SH-SY5Y (cell line): ENCODE data around the gene COLQ.

ENCODE experiments used
- GATA2 ChIP-seq: IDR thresholded peaks from 2 replicates; pipeline ENCODE4 v1.6.1; 2011; ENCODE audit warnings: mild to moderate bottlenecking, low read depth, low read length
- GATA3 ChIP-seq: IDR thresholded peaks from 2 replicates; pipeline ENCODE4 v1.6.1; 2011; ENCODE audit warnings: low read depth, mild to moderate bottlenecking, low read length, moderate library complexity

DNA sequence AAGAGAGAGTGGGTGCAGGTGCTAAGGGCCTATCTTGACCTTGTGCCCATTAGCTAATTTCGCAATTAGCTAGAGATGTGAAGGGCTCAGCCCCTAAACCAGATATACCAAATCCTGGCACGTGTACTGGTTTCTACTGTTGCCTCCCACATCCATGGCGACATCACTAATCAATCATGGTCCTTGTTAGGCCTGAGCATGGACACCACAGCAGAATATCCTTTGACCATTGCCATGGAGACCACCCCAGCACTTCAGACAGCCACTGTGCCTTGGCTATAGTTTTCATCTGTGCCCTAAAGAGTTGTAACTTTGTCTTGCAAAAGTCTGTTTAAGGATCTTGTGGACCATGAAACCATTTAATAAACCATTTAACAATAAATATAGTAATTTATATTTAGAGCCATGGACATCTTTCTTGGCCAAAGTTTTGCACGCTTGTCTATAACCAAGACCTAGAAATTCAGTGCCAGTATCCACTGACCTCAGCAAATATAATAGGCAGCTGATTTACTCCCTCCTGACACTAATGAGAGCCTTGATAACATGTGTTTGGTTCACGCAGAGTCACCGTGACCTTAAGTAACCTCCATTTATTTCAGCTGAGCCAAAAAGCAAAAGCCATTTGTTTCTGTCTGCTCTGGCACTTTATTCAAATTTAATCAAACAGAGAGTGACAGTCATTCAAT is 43.4 kb downstream of the COLQ start:
- no peak for TF ChIP-seq GATA3
- no peak for TF ChIP-seq GATA2
